HUES64 (cell line): ENCODE data around the gene IFI27.

Source experiments
- H3K27ac ChIP-seq: 2 replicates; pipeline ENCODE4 v1.7.0; 2013; ENCODE audit warnings: low read depth, low read length, inconsistent platforms
- H3K27me3 ChIP-seq: 2 replicates; pipeline ENCODE4 v1.6.1; 2013; ENCODE audit warnings: mild to moderate bottlenecking, low read length; ENCODE audit not compliant: insufficient read depth
- H3K36me3 ChIP-seq: 2 replicates; pipeline ENCODE4 v1.6.1; 2013; ENCODE audit warnings: mild to moderate bottlenecking, low read length; ENCODE audit not compliant: insufficient read depth
- H3K4me1 ChIP-seq: 2 replicates; pipeline ENCODE4 v1.6.1; 2013; ENCODE audit warnings: mild to moderate bottlenecking, low read length, moderate library complexity; ENCODE audit not compliant: insufficient read depth
- H3K4me3 ChIP-seq: 2 replicates; pipeline ENCODE4 v1.5.1; 2013; ENCODE audit warnings: mild to moderate bottlenecking, low read length, moderate library complexity
- H3K9ac ChIP-seq: 2 replicates; pipeline ENCODE4 v1.6.1; 2013; ENCODE audit warnings: mild to moderate bottlenecking, low read depth, low read length
- H3K9me3 ChIP-seq: 2 replicates; pipeline ENCODE4 v1.6.1; 2013; ENCODE audit warnings: low read depth, low read length; ENCODE audit not compliant: insufficient read depth
- WGBS: fragments of 150-250, 120-280 bp; methylation state at CpG from one replicate; pipeline ENCODE4 v1.1.7; 2013; ENCODE audit warnings: missing lambda C conversion rate; 5-methylcytosine and 5-hydroxymethylcytosine counted together

Gene IFI27

DNA sequence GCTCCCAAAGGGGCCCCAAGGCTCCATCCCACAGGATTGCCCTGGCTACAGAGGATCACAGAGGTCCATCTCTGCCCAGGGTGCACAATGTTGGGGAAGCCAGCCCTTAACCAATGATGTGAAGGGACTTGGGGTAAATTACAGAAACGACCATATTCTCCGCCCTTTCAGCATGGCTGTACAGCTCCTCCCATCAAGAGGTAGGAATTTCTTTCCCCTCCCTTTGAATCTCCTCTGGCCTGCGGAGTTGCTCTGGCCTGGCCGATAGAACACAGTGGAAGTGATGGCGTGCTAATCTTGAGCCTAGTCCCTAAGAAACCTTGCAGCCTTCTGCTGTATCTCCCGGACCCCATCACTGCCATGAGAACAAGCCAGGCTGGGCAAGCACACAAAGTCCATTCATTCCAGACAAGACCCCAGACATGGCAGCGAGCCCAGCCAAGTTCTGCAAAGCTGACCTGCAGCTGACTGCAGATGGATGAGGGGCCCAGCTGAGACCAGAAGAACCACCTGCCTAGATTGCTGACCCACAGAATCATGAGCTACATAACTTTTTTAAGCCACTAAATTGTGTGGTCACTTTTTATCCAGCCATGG is 6.9 kb upstream of the IFI27 start:
- no peaks in the 10 kb centered on the region for H3K4me1 ChIP-seq
- H3K4me3 ChIP-seq = no peak overlapping the region
- 91% methylated on average over 7 of the region's 7 CpGs for whole genome bisulfite sequencing
- H3K9ac ChIP-seq = no peak overlapping the region
- H3K27ac ChIP-seq = no peak overlapping the region
- H3K9me3 ChIP-seq = no peaks in the 10 kb centered on the region
- H3K27me3 ChIP-seq = no peaks in the 10 kb centered on the region
- no peaks in the 10 kb centered on the region for H3K36me3 ChIP-seq

DNA sequence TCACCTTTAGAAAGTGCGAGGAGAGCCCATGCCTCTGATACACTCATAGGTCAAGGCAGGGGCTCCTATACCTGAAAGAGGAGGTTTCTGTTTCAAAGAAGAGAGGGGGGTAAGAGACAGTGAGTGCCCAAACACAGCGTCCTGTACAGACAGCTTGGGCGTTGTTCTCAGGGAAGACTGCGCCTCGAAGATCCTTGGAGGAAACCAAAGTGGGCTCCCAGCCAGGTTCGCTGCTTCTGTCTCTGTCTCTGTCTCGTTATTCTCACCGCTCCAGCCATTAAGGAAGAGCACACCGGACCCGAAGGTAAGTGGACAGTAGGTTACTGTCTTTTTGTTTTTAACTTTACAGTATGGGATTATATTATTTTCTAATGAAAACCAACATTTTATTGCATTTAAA is 5.8 kb upstream of the IFI27 start:
- Histone ChIP-seq H3K4me3 (no peak overlapping the region), H3K27ac (no peak overlapping the region), H3K36me3 (no peaks in the 10 kb centered on the region), H3K9me3 (no peaks in the 10 kb centered on the region), H3K9ac (no peak overlapping the region), H3K27me3 (no peaks in the 10 kb centered on the region), H3K4me1 (no peaks in the 10 kb centered on the region)
- WGBS = 94% methylated on average over 8 of the region's 10 CpGs

DNA sequence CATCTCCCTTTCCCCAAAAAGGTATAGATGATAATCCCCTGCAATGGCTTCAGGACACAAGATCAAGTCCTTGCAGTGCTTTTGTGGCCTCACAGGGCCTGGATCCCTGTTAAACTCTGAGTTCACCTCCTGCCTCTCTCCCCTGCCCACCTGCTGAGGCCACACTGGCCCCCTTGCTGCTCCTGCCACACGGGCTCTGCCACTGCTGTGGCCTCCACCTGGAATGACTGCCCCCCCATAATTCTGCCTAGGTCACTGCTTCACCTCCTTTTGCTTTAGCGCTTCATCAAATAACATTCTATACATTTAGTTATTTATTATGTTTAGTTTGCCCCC is 653 bp upstream of the IFI27 start:
- no peak overlapping the region for H3K27ac ChIP-seq
- H3K9ac ChIP-seq = no peak overlapping the region
- no peaks in the 10 kb centered on the region for H3K27me3 ChIP-seq
- H3K36me3 ChIP-seq = no peaks in the 10 kb centered on the region
- no peaks in the 10 kb centered on the region for H3K9me3 ChIP-seq
- no peaks in the 10 kb centered on the region for H3K4me1 ChIP-seq
- H3K4me3 ChIP-seq = no peak overlapping the region
- WGBS = 70% methylated on average over 1 of the region's 2 CpGs

DNA sequence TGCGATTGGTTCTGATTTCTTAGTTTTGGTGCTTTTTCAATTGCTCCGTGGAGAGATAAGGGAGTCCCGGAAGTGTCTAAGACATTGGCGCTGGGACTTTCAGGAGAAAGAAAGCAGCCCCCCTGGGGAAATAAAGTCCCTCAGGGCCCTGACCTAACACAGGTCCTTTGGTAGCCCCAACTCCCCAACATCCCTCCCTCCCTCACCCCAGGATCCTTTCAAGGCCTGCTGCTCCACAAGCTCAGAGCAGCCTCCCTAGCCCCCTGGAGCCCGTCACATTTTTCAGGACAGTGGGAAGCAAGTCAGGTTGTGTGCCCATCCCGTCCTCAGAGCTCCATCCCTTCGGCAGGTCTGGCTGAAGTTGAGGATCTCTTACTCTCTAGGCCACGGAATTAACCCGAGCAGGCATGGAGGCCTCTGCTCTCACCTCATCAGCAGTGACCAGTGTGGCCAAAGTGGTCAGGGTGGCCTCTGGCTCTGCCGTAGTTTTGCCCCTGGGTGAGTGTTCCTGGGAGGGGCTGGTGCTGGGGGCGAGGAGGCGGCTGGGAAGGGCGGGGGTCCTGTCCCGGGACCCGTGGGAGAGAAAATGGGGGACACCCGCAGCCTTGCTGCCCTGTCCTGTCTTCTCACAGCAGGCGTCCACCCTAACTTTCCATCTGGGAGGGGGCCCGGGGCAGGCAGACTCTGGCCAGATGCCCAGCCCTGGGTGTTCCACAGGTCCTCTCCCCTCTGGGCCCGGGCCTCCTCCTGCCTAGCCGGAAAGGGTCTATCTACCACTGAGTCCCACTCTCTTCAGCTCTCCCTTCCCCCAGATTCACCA is 950 bp downstream of the IFI27 start:
- no peaks in the 10 kb centered on the region for H3K4me1 ChIP-seq
- 95% methylated on average over 20 of the region's 20 CpGs for whole genome bisulfite sequencing
- H3K4me3 ChIP-seq = no peak overlapping the region
- H3K27ac ChIP-seq = no peak overlapping the region
- no peaks in the 10 kb centered on the region for H3K9me3 ChIP-seq
- H3K36me3 ChIP-seq = no peaks in the 10 kb centered on the region
- no peaks in the 10 kb centered on the region for H3K27me3 ChIP-seq
- H3K9ac ChIP-seq = no peak overlapping the region

DNA sequence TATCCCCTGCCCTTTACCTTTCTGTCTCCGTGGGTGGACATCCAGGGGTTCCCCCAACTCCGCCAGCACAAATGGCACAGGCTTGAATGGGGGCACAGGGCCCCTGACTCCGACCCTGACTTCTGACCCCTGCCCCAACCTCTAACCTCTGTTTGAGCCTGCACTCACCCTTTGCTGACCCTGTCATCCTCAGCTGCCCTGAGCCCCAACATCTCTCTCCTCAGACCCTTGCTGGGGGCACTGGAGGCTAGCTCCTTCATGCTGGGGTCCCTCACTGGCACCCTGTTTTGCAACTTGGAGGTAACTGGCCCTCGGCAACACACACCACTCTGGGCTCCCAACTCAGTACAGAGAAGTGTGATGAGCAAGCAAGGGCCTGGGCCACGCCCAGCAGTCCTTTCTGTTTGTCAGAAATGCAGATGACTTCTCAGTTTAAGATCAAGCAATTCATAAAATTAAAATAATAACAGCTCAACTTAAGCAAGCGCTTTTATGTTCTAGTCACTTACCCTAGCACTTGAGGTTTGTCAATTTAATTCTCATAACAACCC is 2.1 kb downstream of the IFI27 start:
- Histone ChIP-seq H3K4me1 (no peaks in the 10 kb centered on the region), H3K4me3 (no peak overlapping the region), H3K9me3 (no peaks in the 10 kb centered on the region), H3K9ac (no peak overlapping the region), H3K27me3 (no peaks in the 10 kb centered on the region), H3K36me3 (no peaks in the 10 kb centered on the region), H3K27ac (no peak overlapping the region)
- 90% methylated on average over 6 of the region's 6 CpGs for WGBS

DNA sequence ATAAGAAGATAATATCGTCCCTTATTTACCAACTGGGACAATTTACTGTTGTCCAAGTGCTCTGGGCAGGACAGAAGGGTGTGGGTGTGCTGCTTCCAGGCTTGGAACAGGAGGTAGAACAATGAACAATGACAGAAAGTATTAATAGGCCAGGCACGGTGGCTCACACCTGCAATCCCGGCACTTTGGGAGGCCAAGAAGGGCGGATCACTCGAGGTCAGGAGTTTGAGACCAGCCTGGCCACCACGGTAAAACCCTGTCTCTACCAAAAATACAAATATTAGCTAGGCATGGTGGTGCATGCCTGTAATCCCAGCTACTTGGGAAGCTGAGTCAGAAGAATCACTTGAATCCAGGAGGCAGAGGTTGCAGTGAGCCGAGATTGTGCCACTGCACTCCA is 2.5 kb downstream of the IFI27 start:
- Histone ChIP-seq H3K4me3 (no peak overlapping the region), H3K9me3 (no peaks in the 10 kb centered on the region), H3K4me1 (no peaks in the 10 kb centered on the region), H3K27me3 (no peaks in the 10 kb centered on the region), H3K36me3 (no peaks in the 10 kb centered on the region), H3K27ac (no peak overlapping the region), H3K9ac (no peak overlapping the region)
- WGBS = 90% methylated on average over 7 of the region's 7 CpGs

DNA sequence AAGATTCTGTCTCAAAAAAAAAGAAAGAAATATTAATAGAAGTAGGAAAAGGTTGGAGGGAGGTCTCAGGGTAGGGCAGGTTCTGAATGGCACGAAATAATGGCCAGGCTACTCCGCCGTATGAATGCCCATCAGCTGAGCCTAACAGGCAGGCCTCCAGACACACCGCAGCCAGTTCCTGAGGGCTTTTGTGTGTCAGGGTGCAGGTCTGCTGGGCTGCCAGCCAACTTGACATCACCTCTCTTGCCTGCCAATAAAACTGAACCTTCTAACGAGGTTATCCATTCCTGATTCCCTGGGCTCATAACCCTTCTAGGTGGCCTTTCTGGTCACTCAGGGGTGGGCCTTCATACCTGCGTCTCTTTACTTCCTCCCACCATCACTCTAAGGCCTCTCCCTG is 3.0 kb downstream of the IFI27 start:
- Histone ChIP-seq H3K4me1 (no peaks in the 10 kb centered on the region), H3K27me3 (no peaks in the 10 kb centered on the region), H3K36me3 (no peaks in the 10 kb centered on the region), H3K27ac (no peak overlapping the region), H3K9me3 (no peaks in the 10 kb centered on the region), H3K4me3 (no peak overlapping the region), H3K9ac (no peak overlapping the region)
- 76% methylated on average over 6 of the region's 6 CpGs for WGBS

DNA sequence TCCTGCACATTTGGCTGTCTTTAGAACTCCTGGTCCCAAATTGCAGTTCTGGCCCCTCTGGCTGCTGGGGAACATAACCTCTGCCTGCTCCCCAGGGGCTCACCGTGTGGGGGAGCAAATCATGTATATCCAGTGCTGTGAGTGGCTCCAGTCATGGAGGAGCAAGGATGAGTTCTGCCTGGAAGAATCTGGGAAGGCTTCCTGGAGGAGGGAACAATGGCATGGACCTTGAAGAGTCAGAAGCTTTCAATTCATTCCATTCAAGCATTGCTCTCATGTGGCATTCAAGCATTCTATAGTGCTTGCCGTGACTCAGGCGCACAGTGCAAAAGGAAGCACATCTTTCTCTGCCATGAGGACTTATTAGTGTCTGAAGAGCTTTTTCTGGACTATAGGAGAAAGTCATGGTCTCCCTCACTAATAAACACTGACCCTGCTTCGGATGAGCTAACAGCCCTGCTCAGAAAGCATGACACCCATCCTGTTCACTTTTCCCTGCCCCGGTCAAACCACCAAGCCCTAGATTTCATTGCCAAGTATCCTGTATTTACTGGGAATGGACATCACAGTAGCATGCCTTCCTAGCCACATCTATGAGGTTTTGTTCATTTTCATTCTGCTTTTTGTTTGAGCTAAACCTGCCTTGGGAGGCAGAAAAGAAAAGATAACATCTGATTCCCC is 3.5 kb downstream of the IFI27 start:
- no peak overlapping the region for H3K27ac ChIP-seq
- no peaks in the 10 kb centered on the region for H3K27me3 ChIP-seq
- no peaks in the 10 kb centered on the region for H3K4me1 ChIP-seq
- no peak overlapping the region for H3K4me3 ChIP-seq
- H3K9me3 ChIP-seq = no peaks in the 10 kb centered on the region
- 91% methylated on average over 5 of the region's 5 CpGs for WGBS
- H3K9ac ChIP-seq = no peak overlapping the region
- no peaks in the 10 kb centered on the region for H3K36me3 ChIP-seq

DNA sequence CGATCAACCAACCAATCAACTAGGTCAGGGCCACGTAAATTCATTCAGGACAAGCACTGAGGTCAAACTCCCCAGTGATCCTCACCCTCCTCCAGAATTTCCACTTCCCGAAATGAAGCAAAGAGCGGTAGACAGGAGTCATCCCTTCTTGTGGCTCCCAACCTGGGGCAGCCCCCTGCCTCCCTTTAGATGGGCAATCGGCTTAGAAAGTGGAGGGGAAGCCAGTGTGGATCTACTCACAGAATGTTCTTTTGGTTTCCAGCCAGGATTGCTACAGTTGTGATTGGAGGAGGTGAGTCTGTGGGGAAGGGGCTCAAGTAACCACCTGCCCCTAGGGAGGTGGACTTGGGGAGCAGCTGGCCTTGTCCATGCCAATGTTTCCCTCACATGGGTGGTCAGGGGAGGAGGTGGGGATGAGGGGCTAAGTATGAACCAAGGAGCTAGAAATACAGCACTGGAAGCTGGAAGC is 4.1 kb downstream of the IFI27 start:
- 87% methylated on average over 5 of the region's 5 CpGs for WGBS

DNA sequence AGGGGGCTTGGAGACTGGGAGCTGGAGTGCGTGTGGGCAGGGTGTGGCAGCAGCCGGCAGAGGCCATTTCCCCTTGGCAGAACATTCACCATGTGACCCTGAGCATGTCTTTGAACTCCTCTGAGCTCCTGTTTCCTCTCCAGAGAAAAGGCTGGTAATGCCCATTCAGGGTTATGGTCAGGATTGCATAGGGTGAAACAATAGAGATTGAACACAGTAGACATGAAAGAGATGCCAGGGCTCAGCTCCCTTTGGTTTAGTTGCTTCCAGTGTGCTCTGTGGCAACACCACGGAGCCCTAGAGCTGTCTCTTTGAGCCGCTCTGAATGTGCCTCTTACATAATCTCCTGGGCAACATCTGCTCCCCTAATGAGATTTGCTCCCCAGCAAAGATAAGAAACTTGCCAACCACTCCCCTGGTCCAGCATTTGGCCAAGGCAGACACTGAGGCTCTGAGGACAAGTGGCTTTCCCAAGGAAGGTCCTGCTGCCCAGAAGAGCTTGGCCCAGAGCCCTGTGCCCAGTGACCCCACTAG is 4.6 kb downstream of the IFI27 start:
- 89% methylated on average over 4 of the region's 4 CpGs for WGBS
- Histone ChIP-seq H3K27ac (no peak overlapping the region), H3K4me1 (no peaks in the 10 kb centered on the region), H3K9me3 (peaks cover 5% of the 10 kb centered on the region; the same call in 1 of the 2 replicates), H3K27me3 (no peaks in the 10 kb centered on the region), H3K9ac (no peak overlapping the region), H3K4me3 (no peak overlapping the region), H3K36me3 (no peaks in the 10 kb centered on the region)

More for the DNA sequence above, 4.1 kb downstream of the IFI27 start:
- no peaks in the 10 kb centered on the region for H3K27me3 ChIP-seq
- H3K27ac ChIP-seq = no peak overlapping the region
- H3K9ac ChIP-seq = no peak overlapping the region
- H3K4me3 ChIP-seq = no peak overlapping the region
- peaks cover 4% of the 10 kb centered on the region; the same call in 1 of the 2 replicates for H3K9me3 ChIP-seq
- H3K36me3 ChIP-seq = no peaks in the 10 kb centered on the region
- H3K4me1 ChIP-seq = no peaks in the 10 kb centered on the region

DNA sequence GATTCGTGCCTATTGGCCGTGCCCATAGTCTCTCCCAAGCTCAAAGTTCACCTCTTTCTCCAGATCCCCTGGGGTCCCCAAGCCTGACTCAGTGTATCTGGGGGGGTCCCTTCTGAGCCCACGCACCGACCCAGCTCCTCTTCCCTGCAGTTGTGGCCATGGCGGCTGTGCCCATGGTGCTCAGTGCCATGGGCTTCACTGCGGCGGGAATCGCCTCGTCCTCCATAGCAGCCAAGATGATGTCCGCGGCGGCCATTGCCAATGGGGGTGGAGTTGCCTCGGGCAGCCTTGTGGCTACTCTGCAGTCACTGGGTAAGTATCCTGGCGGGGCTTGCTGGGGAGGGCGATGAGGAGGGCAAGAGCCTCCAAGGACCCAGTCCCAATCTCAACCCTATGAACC is 5.1 kb downstream of the IFI27 start:
- Histone ChIP-seq H3K9ac (no peak overlapping the region), H3K36me3 (no peaks in the 10 kb centered on the region), H3K4me3 (no peak overlapping the region), H3K4me1 (no peaks in the 10 kb centered on the region), H3K27me3 (no peaks in the 10 kb centered on the region), H3K27ac (no peak overlapping the region), H3K9me3 (peaks cover 5% of the 10 kb centered on the region; the same call in 1 of the 2 replicates)
- WGBS = 90% methylated on average over 15 of the region's 15 CpGs
